Kidney epithelial cell (primary cell): ENCODE measurements around the gene RGS12. TPM values are rescaled to one million over a fixed set of nuclear protein-coding genes. Genes with fewer than 3 reads are reported as not detected.

Source experiments
- DNase-seq: peaks from one replicate; pipeline ENCODE4 v3.0.0-alpha.2; 2010; ENCODE audit warnings: low read depth
- H3K27me3 ChIP-seq: 2 replicates; pipeline ENCODE4 v1.6.0; 2011; ENCODE audit warnings: low read length; ENCODE audit not compliant: control insufficient read depth, insufficient read depth
- H3K36me3 ChIP-seq: 2 replicates; pipeline ENCODE4 v1.5.1; 2011; ENCODE audit warnings: low read length; ENCODE audit not compliant: control insufficient read depth, insufficient read depth
- H3K4me3 ChIP-seq: 2 replicates; pipeline ENCODE4 v1.5.1; 2011; ENCODE audit warnings: low read depth, mild to moderate bottlenecking, control low read depth, low read length
- CTCF ChIP-seq: IDR thresholded peaks from 2 replicates; pipeline ENCODE4 v1.5.1; 2011; ENCODE audit warnings: mild to moderate bottlenecking, moderate library complexity, low read length, control low read depth, inconsistent platforms; ENCODE audit not compliant: insufficient read depth, poor library complexity, severe bottlenecking
- total RNA-seq: library from RNA; depleted of rRNA; stranded (reverse); fragments of >200 nt; gene quantifications from 2 replicates; pipeline ENCODE4 v1.2.3, GENCODE V29; 2015

The RGS12 gene
- total RNA-seq, 1 donor from 2014 or later, result 28.7 TPM

GRCh38 chr4:3307486-3307885 lies 14.7 kb downstream of the RGS12 start:
- Histone ChIP-seq H3K36me3 (no peaks in the 10 kb centered on the region), H3K27me3 (peaks cover 5% of the 10 kb centered on the region), H3K4me3 (no peak overlapping the region)
- no peak for TF ChIP-seq CTCF
- no peak for DNase-seq

GRCh38 chr4:3307891-3308575 lies 15.2 kb downstream of the RGS12 start:
- DNase-seq, result no peak
- H3K4me3 ChIP-seq, result no peak overlapping the region
- no peak for TF ChIP-seq CTCF
- H3K36me3 ChIP-seq, result no peaks in the 10 kb centered on the region
- H3K27me3 ChIP-seq, result peaks cover 5% of the 10 kb centered on the region

DNA sequence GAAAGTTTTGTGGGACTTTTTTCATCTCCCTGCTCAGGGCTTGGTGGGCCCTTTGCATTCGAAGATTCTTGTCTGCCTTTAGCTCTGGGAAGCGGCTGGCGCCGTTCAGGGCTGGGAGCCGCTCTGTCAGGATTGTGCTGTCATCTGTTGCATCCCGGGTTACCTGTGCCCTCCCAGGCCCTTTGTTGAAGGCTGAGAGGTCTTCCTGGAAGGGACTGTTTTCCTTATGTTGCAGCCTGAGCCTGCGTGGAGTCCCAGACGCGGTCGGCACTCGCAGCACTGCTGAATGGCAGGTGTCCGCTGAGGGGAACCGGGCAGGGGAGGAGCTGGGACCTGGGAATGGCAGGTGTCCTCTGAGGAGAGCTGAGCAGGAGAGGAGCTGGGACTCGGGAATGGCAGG lies 15.9 kb downstream of the RGS12 start:
- H3K4me3 ChIP-seq, result no peak overlapping the region
- no peak for DNase-seq
- peaks cover 5% of the 10 kb centered on the region for H3K27me3 ChIP-seq
- no peak for TF ChIP-seq CTCF
- H3K36me3 ChIP-seq, result no peaks in the 10 kb centered on the region

DNA sequence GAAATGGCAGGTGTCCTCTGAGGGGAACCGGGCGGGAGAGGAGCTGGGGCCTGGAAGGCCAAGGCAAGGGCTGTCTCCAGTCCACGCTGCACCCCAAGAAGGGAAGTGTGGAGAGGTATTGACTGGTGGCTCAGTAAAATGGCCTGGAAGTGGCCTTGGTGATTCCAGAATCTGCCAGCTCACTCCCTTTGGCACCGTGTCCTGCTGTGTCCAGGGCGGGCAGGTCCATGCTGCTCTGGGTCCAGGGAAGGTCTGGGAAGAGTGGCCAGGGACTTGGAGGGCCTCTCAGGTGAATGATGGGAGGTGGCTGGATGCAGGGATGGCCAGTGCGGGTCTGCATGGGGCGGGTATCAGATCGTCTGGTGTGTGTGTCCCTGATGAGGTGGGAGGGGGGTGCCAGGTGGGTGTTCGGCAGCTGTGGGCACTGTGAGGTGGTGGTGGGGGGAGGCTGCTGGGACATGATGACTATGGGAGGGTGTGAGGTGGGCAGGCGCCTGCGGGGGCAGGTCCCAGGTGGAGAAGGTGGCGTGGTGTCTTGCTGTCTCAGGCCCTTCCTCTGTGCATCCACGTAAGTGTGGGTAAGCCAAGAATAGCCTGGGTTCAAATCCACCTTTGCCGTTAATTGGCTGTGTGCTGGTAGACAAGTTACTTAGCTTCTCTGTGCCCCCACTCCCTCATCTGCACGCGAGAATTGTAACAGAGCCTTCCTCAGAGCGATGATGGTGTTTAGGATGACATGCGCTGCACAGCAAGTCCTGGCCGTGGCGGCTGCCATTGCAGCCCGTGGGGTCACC lies 17.7 kb downstream of the RGS12 start:
- Histone ChIP-seq H3K27me3 (peaks cover 5% of the 10 kb centered on the region), H3K4me3 (no peak overlapping the region), H3K36me3 (no peaks in the 10 kb centered on the region)
- TF ChIP-seq CTCF, result no peak
- DNase-seq, result no peak

DNA sequence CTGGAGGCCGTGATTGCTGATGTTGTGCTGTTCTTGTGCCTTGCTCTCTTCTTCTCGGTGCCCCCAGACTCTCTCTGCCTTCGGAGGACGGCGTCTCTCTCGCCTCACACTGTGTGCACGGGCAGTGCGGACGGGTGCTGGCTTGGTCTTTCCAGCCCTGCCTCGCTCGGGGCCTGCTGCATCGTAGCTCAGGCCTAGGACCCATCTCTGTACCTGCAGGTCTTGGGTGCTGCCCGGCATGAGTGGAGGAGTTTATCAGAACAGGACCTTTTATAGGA lies 18.2 kb downstream of the RGS12 start:
- peaks cover 5% of the 10 kb centered on the region for H3K27me3 ChIP-seq
- no peak for DNase-seq
- TF ChIP-seq CTCF, result no peak
- no peak overlapping the region for H3K4me3 ChIP-seq
- no peaks in the 10 kb centered on the region for H3K36me3 ChIP-seq
